GM12864 (cell line): ENCODE measurements around the gene YKT6.

Experiments
- DNase-seq: peaks from one replicate; pipeline ENCODE4 v3.0.0-alpha.2; 2011; ENCODE audit warnings: low read depth
- H3K4me3 ChIP-seq: 2 replicates; pipeline ENCODE4 v1.5.1; 2011; ENCODE audit warnings: mild to moderate bottlenecking, low read depth, low read length, control low read depth
- CTCF ChIP-seq: IDR thresholded peaks from 2 replicates; pipeline ENCODE4 v1.5.1; 2011; ENCODE audit warnings: low read depth, mild to moderate bottlenecking, moderate library complexity, low read length, control low read depth, inconsistent platforms; ENCODE audit errors: missing control alignments

Gene YKT6

GRCh38 chr7:44240983-44241510 is 40.3 kb downstream of the YKT6 start:
- peak; percentile 27 for DNase-seq
- TF ChIP-seq CTCF, result peak; percentile 85
- H3K4me3 ChIP-seq, result no peak overlapping the region

- H3K4me3 ChIP-seq, result no peak overlapping the region
- TF ChIP-seq CTCF, result no peak
- no peak for DNase-seq
These were observed 41.3 kb downstream of the YKT6 start for GRCh38 chr7:44242091-44242490.

- H3K4me3 ChIP-seq, result no peak overlapping the region
- TF ChIP-seq CTCF, result peak; percentile 71
- DNase-seq, result no peak
These were observed 43.5 kb downstream of the YKT6 start for GRCh38 chr7:44244282-44244681.

- DNase-seq, result no peak
- no peak for TF ChIP-seq CTCF
- H3K4me3 ChIP-seq, result no peak overlapping the region
These were observed 45.8 kb downstream of the YKT6 start for GRCh38 chr7:44246396-44247113.

GRCh38 chr7:44247868-44248651 is 47.3 kb downstream of the YKT6 start:
- H3K4me3 ChIP-seq, result no peak overlapping the region
- TF ChIP-seq CTCF, result no peak
- no peak for DNase-seq

GRCh38 chr7:44249639-44250234 is 49.0 kb downstream of the YKT6 start:
- H3K4me3 ChIP-seq, result no peak overlapping the region
- TF ChIP-seq CTCF, result no peak
- DNase-seq, result no peak
